Liver (tissue), 9 donors: ENCODE data around the gene TMC2. TPM values are rescaled to one million over a fixed set of nuclear protein-coding genes. Genes with fewer than 3 reads are reported as not detected.

Experiments
- DNase-seq: peaks from one replicate; pipeline ENCODE4 v3.0.0-alpha.2; 2017; ENCODE audit warnings: low spot score
- H3K27ac ChIP-seq, 2 donors: one replicate each; pipeline ENCODE4 v1.7.0; 2013; ENCODE audit warnings: inconsistent platforms in 2 of 2, low read length in 2 of 2, control low read depth in 1 of 2, low read depth in 1 of 2, mild to moderate bottlenecking in 1 of 2
- H3K27me3 ChIP-seq, 4 donors: one replicate each; pipeline versions ENCODE4 v1.6.1 to v1.7.0; 2013; ENCODE audit warnings: low read length in 3 of 4, inconsistent platforms in 1 of 4, mild to moderate bottlenecking in 1 of 4, moderate library complexity in 1 of 4; ENCODE audit not compliant: control insufficient read depth in 4 of 4, insufficient read depth in 4 of 4
- H3K36me3 ChIP-seq, 4 donors: one replicate each; pipeline versions ENCODE4 v1.6.1 to v1.7.0; 2013; ENCODE audit warnings: low read length in 3 of 4, mild to moderate bottlenecking in 3 of 4, low read depth in 1 of 4, moderate library complexity in 1 of 4; ENCODE audit not compliant: control insufficient read depth in 4 of 4, insufficient read depth in 3 of 4
- H3K4me1 ChIP-seq, 4 donors: one replicate each; pipeline versions ENCODE4 v1.6.1 to v1.7.0; 2013; ENCODE audit warnings: low read length in 3 of 4, mild to moderate bottlenecking in 3 of 4, moderate library complexity in 1 of 4; ENCODE audit not compliant: control insufficient read depth in 4 of 4, insufficient read depth in 4 of 4
- H3K4me3 ChIP-seq, 3 donors: one replicate each; pipeline versions ENCODE4 v1.6.1 to v1.7.0; 2013; ENCODE audit warnings: low read length in 3 of 3, control low read depth in 1 of 3, low read depth in 1 of 3, mild to moderate bottlenecking in 1 of 3
- H3K9ac ChIP-seq, 2 donors: one replicate each; pipeline ENCODE4 v1.7.0; 2013; ENCODE audit warnings: low read length in 2 of 2, mild to moderate bottlenecking in 2 of 2, moderate library complexity in 2 of 2, control low read depth in 1 of 2, low read depth in 1 of 2
- H3K9me3 ChIP-seq, 4 donors: one replicate each; pipeline versions ENCODE4 v1.6.1 to v1.7.0; 2013; ENCODE audit warnings: low read length in 3 of 4; ENCODE audit not compliant: control insufficient read depth in 4 of 4
- CTCF ChIP-seq: fragments of 150-350 bp; IDR thresholded peaks from 2 replicates; pipeline ENCODE4 v1.5.1; 2017; ENCODE audit warnings: improper control_type of control experiment, low read depth, low read length; ENCODE audit not compliant: missing input control
- EGR1 ChIP-seq, 2 donors: IDR thresholded peaks; 2 replicates each; pipeline ENCODE4 v1.6.1; 2016 to 2018; ENCODE audit warnings: antibody characterized with exemption in 2 of 2, low read depth in 2 of 2
- FOXA1 ChIP-seq: IDR thresholded peaks from 2 replicates; pipeline ENCODE4 v1.6.1; 2016; ENCODE audit warnings: antibody characterized with exemption
- FOXA2 ChIP-seq: IDR thresholded peaks from 2 replicates; pipeline ENCODE4 v1.6.1; 2016; ENCODE audit warnings: antibody characterized with exemption
- GABPA ChIP-seq, 2 donors: IDR thresholded peaks in 1 of 2; conservative IDR thresholded peaks in 1 of 2; 2 replicates each; pipeline ENCODE4 v1.6.1; 2016; ENCODE audit warnings: antibody characterized with exemption in 2 of 2, mild to moderate bottlenecking in 1 of 2, moderate library complexity in 1 of 2
- HNF4A ChIP-seq, 2 donors: conservative IDR thresholded peaks; 2 replicates each; pipeline ENCODE4 v1.6.1; 2016; ENCODE audit warnings: antibody characterized with exemption in 2 of 2, mild to moderate bottlenecking in 2 of 2
- HNF4G ChIP-seq: IDR thresholded peaks from 2 replicates; pipeline ENCODE4 v1.6.1; 2016; ENCODE audit warnings: antibody characterized with exemption
- MAX ChIP-seq: IDR thresholded peaks from 2 replicates; pipeline ENCODE4 v1.6.1; 2016; ENCODE audit warnings: antibody characterized with exemption
- NR2F2 ChIP-seq: IDR thresholded peaks from 2 replicates; pipeline ENCODE4 v1.6.1; 2016; ENCODE audit warnings: antibody characterized with exemption
- RAD21 ChIP-seq, 2 donors: IDR thresholded peaks; 2 replicates each; pipeline ENCODE4 v1.6.1; 2016; ENCODE audit warnings: antibody characterized with exemption in 2 of 2, mild to moderate bottlenecking in 2 of 2
- RXRA ChIP-seq, 2 donors: IDR thresholded peaks; 2 replicates each; pipeline ENCODE4 v1.6.1; 2017 to 2018; ENCODE audit warnings: antibody characterized with exemption in 2 of 2, mild to moderate bottlenecking in 1 of 2
- SP1 ChIP-seq: IDR thresholded peaks from 2 replicates; pipeline ENCODE4 v1.6.1; 2018; ENCODE audit warnings: antibody characterized with exemption, mild to moderate bottlenecking
- TAF1 ChIP-seq: conservative IDR thresholded peaks from 2 replicates; pipeline ENCODE4 v1.6.1; 2016; ENCODE audit warnings: antibody characterized with exemption, mild to moderate bottlenecking
- YY1 ChIP-seq: IDR thresholded peaks from 2 replicates; pipeline ENCODE4 v1.6.1; 2016; ENCODE audit warnings: antibody characterized with exemption, mild to moderate bottlenecking
- WGBS: extraction: QIAGEN DNeasy Blood & Tissue Kit; methylation state at CpG from one replicate; pipeline ENCODE4 v1.1.7; 2013; 5-methylcytosine and 5-hydroxymethylcytosine counted together
- polyA plus RNA-seq, 2 donors: library from polyadenylated mRNA; stranded (reverse) in 1 of 2; unstranded in 1 of 2; fragments of 200-250 nt in 1 of 2; fragments of >200 nt in 1 of 2; fragmentation: Nextera tagmentation in 1 of 2; extraction: Ambion mirVana in 1 of 2; gene quantifications; one replicate each; pipeline versions ENCODE4 v1.2.1 to v1.2.3, GENCODE V29; 2013 to 2015
- total RNA-seq, 2 donors: library from RNA; depleted of rRNA; stranded (reverse); fragments of >200 nt; gene quantifications; one replicate each; pipeline ENCODE4 v1.2.3, GENCODE V29; 2014
- TF ChIP-seq, protein P1 (sequence below): IDR thresholded peaks from 2 replicates; pipeline ENCODE4 v1.6.1; 2016; ENCODE audit warnings: antibody characterized with exemption, mild to moderate bottlenecking
- TF ChIP-seq, protein P2 (sequence below): IDR thresholded peaks from 2 replicates; pipeline ENCODE4 v1.6.1; 2016; ENCODE audit warnings: antibody characterized with exemption
- donor health status: healthy.
- donor health status: healthy.
- donor health status: healthy.
- donor health status: healthy.
- donor health status: healthy.

TMC2 gene
- total and polyA plus RNA-seq, 4 donors: not detected

DNA sequence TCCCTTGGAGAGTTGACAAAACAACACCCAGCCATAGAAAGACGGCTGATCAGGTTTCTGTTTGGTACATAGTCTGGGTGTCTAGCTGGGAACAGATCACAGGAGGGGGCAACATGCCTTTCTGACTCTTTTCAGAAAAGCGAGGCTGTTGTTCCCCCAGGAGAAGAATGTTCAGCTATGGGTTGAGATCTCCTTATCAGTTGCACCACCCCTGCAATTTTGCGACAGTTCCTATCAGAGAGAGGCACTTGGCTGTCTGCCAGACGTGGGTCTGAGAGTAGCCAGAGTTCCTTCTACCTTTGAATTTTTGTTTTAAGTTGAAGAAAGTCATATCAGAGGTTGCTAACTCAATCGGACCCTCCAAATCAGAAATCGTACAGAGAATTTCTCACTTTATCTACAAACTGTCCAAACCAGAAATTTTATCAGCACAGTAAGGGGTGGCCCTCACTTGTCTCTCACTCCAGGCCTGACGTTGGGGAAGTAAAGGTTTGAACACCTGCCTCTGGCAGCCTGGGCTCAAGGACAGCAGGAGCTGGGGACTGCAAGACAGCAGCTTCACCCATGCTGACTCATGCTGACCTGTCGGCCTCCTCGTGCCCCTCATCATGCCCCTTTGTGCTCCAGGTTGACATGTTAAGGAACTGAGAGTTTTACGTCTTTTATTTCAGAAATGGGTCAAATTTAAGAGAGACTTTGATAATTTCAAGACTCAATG, 42.3 kb downstream of the TMC2 start:
- no peak for TF ChIP-seq FOXA2
- TF ChIP-seq HNF4A (conservative IDR thresholded peaks at IDR 0.05): no peak
- TF ChIP-seq MAX: no peak
- no peak for TF ChIP-seq CTCF
- TF ChIP-seq, protein P1, sequence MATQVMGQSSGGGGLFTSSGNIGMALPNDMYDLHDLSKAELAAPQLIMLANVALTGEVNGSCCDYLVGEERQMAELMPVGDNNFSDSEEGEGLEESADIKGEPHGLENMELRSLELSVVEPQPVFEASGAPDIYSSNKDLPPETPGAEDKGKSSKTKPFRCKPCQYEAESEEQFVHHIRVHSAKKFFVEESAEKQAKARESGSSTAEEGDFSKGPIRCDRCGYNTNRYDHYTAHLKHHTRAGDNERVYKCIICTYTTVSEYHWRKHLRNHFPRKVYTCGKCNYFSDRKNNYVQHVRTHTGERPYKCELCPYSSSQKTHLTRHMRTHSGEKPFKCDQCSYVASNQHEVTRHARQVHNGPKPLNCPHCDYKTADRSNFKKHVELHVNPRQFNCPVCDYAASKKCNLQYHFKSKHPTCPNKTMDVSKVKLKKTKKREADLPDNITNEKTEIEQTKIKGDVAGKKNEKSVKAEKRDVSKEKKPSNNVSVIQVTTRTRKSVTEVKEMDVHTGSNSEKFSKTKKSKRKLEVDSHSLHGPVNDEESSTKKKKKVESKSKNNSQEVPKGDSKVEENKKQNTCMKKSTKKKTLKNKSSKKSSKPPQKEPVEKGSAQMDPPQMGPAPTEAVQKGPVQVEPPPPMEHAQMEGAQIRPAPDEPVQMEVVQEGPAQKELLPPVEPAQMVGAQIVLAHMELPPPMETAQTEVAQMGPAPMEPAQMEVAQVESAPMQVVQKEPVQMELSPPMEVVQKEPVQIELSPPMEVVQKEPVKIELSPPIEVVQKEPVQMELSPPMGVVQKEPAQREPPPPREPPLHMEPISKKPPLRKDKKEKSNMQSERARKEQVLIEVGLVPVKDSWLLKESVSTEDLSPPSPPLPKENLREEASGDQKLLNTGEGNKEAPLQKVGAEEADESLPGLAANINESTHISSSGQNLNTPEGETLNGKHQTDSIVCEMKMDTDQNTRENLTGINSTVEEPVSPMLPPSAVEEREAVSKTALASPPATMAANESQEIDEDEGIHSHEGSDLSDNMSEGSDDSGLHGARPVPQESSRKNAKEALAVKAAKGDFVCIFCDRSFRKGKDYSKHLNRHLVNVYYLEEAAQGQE: no peak
- no peak for TF ChIP-seq TAF1
- no peak for TF ChIP-seq EGR1 (IDR thresholded peaks at IDR 0.05; ENCODE audit: low read depth in 2 of 2)
- TF ChIP-seq FOXA1: no peak
- no peak for TF ChIP-seq NR2F2
- no peak for TF ChIP-seq HNF4G
- TF ChIP-seq RAD21 (IDR thresholded peaks at IDR 0.05): no peak
- 43% methylated on average over 10 of the region's 10 CpGs for WGBS
- H3K9ac ChIP-seq: no peak overlapping the region
- no peaks in the 10 kb centered on the region for H3K4me1 ChIP-seq
- H3K9me3 ChIP-seq: no peaks in the 10 kb centered on the region
- H3K36me3 ChIP-seq: no peaks in the 10 kb centered on the region
- no peak overlapping the region for H3K4me3 ChIP-seq
- H3K27me3 ChIP-seq: peaks cover 0 to 11% (median 3%) of the 10 kb centered on the region in 4 donors
- no peak for DNase-seq
- H3K27ac ChIP-seq: no peak overlapping the region

- no peaks in the 10 kb centered on the region for H3K4me1 ChIP-seq
- peaks cover 0 to 4% (median under 1%) of the 10 kb centered on the region in 4 donors for H3K27me3 ChIP-seq
- WGBS: 50% methylated on average over 1 of the region's 1 CpG
- no peak for DNase-seq
- no peaks in the 10 kb centered on the region for H3K9me3 ChIP-seq
- no peak overlapping the region for H3K4me3 ChIP-seq
- no peak overlapping the region for H3K27ac ChIP-seq
- H3K36me3 ChIP-seq: no peaks in the 10 kb centered on the region
- no peak overlapping the region for H3K9ac ChIP-seq
- TF ChIP-seq TAF1 (no peak), RXRA (IDR thresholded peaks at IDR 0.05) (no peak), FOXA2 (no peak), RAD21 (IDR thresholded peaks at IDR 0.05) (no peak), YY1 (no peak), GABPA (IDR thresholded peaks at IDR 0.05 in 1 of 2, conservative IDR thresholded peaks at IDR 0.05 in 1 of 2) (no peak), FOXA1 (no peak), CTCF (no peak), MAX (no peak), EGR1 (IDR thresholded peaks at IDR 0.05; ENCODE audit: low read depth in 2 of 2) (no peak), SP1 (no peak)
- TF ChIP-seq, protein P1: no peak
- TF ChIP-seq, protein P2, sequence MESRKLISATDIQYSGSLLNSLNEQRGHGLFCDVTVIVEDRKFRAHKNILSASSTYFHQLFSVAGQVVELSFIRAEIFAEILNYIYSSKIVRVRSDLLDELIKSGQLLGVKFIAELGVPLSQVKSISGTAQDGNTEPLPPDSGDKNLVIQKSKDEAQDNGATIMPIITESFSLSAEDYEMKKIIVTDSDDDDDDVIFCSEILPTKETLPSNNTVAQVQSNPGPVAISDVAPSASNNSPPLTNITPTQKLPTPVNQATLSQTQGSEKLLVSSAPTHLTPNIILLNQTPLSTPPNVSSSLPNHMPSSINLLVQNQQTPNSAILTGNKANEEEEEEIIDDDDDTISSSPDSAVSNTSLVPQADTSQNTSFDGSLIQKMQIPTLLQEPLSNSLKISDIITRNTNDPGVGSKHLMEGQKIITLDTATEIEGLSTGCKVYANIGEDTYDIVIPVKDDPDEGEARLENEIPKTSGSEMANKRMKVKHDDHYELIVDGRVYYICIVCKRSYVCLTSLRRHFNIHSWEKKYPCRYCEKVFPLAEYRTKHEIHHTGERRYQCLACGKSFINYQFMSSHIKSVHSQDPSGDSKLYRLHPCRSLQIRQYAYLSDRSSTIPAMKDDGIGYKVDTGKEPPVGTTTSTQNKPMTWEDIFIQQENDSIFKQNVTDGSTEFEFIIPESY: no peak
Measured at GRCh38 chr20:2585811-2586210, 49.4 kb downstream of the TMC2 start.
